Activated CD8-positive, alpha-beta memory T cell treated with anti-CD3 and anti-CD28 coated beads, Interleukin-2, amount 10 ng/mL, durations not matched to agents 7 days and 5 days (primary cell): Measurements from ENCODE around the gene C6orf47. TPM values are rescaled to one million over a fixed set of nuclear protein-coding genes. Genes with fewer than 3 reads are reported as not detected.

Experiments used
- ATAC-seq: fragments of 150-1000 bp; cut with Tn5 transposase; one replicate; pipeline ENCODE4 v1.10.0; 2021; ENCODE audit warnings: moderate library complexity
- CTCF ChIA-PET: fragments of 350-600 bp; sonication (Branson Sonifier 250); formaldehyde crosslinking; loops from one replicate; lab custom pipeline; 2021; ENCODE audit warnings: antibody characterized with exemption; lab: Charles Lee
- DNase-seq: peaks from one replicate; pipeline ENCODE4 v3.0.0-alpha.2; 2020
- H3K27ac Mint-ChIP-seq: one replicate; pipeline ENCODE4 v1.8.0; 2021; ENCODE audit warnings: mild to moderate bottlenecking, mixed read lengths
- H3K27me3 Mint-ChIP-seq: one replicate; pipeline ENCODE4 v1.8.0; 2021; ENCODE audit warnings: mixed read lengths
- H3K36me3 Mint-ChIP-seq: one replicate; pipeline ENCODE4 v1.8.0; 2021; ENCODE audit warnings: mild to moderate bottlenecking, mixed read lengths
- H3K4me1 Mint-ChIP-seq: one replicate; pipeline ENCODE4 v1.8.0; 2021; ENCODE audit warnings: mixed read lengths
- H3K4me3 Mint-ChIP-seq: one replicate; pipeline ENCODE4 v1.8.0; 2021; ENCODE audit warnings: mild to moderate bottlenecking, moderate library complexity, mixed read lengths
- H3K9me3 Mint-ChIP-seq: one replicate; pipeline ENCODE4 v1.8.0; 2022; ENCODE audit warnings: low read depth, mixed read lengths
- total RNA-seq, 2 experiments: library from RNA; stranded (reverse); gene quantifications; one replicate each; pipeline ENCODE4 v1.2.3, GENCODE V29; 2021

The C6orf47 gene
- total RNA-seq, 2 experiments from 2014 or later, result 24.7 to 27.2 TPM

- ATAC-seq (peak; percentile 78), DNase-seq (peak; percentile 80)
- H3K9me3 Mint-ChIP-seq, result no peaks in the 10 kb centered on the region
- CTCF ChIA-PET, result interaction anchor here (0.6 to 2.3 kb wide), 27 partner anchors 9 to 278 kb away, joined by 3 to 28 read pairs (median 4); partner anchors contain the start of genes ABHD16A, HSPA1B, MSH5 and NELFE
- peak within 1 kb of the TSS; percentile 71 for H3K4me3 Mint-ChIP-seq
- no peaks in the 10 kb centered on the region for H3K27me3 Mint-ChIP-seq
- peak within 1 kb of the TSS; percentile 78 for H3K27ac Mint-ChIP-seq
- no peaks in the 10 kb centered on the region for H3K36me3 Mint-ChIP-seq
- peaks cover 34% of the 10 kb centered on the region for H3K4me1 Mint-ChIP-seq
Observed at GRCh38 chr6:31680226-31681134, 19.9 kb upstream of the C6orf47 start, which contains the start of gene LY6G5C. TSS of gene LY6G5C (minus strand) at chr6:31681067. CDS start at chr6:31680373, 694 bp downstream.

- Mint-ChIP-seq H3K36me3 (peaks cover 4% of the 10 kb centered on the region), H3K27me3 (no peaks in the 10 kb centered on the region), H3K9me3 (no peaks in the 10 kb centered on the region), H3K27ac (no peak overlapping the region), H3K4me3 (no peak overlapping the region), H3K4me1 (peaks cover 34% of the 10 kb centered on the region)
- ATAC-seq, result no peak
- CTCF ChIA-PET, result interaction anchor here (0.8 to 1.3 kb wide), 4 partner anchors 60 to 186 kb away, joined by 3 to 6 read pairs (median 4); no protein-coding TSS in a partner anchor
- DNase-seq, result no peak
Observed at GRCh38 chr6:31677955-31678354, 17.4 kb upstream of the C6orf47 start.

- no peak overlapping the region for H3K27ac Mint-ChIP-seq
- ATAC-seq (no peak), DNase-seq (no peak)
- H3K9me3 Mint-ChIP-seq, result no peaks in the 10 kb centered on the region
- H3K4me3 Mint-ChIP-seq, result no peak overlapping the region
- CTCF ChIA-PET, result interaction anchor here (0.6 to 0.9 kb wide), 3 partner anchors 61 to 154 kb away, joined by 3 read pairs; no protein-coding TSS in a partner anchor
- H3K27me3 Mint-ChIP-seq, result no peaks in the 10 kb centered on the region
- peaks cover 11% of the 10 kb centered on the region for H3K36me3 Mint-ChIP-seq
- H3K4me1 Mint-ChIP-seq, result peaks cover 34% of the 10 kb centered on the region
Observed at GRCh38 chr6:31676904-31677303, 16.3 kb upstream of the C6orf47 start.

- ATAC-seq, result no peak
- Mint-ChIP-seq H3K4me3 (no peak overlapping the region), H3K36me3 (peaks cover 11% of the 10 kb centered on the region), H3K4me1 (peaks cover 32% of the 10 kb centered on the region), H3K27ac (peak overlapping the region; percentile 17), H3K27me3 (no peaks in the 10 kb centered on the region), H3K9me3 (no peaks in the 10 kb centered on the region)
- CTCF ChIA-PET, result no interaction called here
- no peak for DNase-seq
Observed at GRCh38 chr6:31676322-31676903, 15.8 kb upstream of the C6orf47 start.

- Mint-ChIP-seq H3K4me3 (no peak within 1 kb of the TSS), H3K9me3 (no peaks in the 10 kb centered on the region), H3K4me1 (peaks cover 27% of the 10 kb centered on the region), H3K27ac (peak within 1 kb of the TSS; percentile 12), H3K36me3 (peaks cover 61% of the 10 kb centered on the region), H3K27me3 (no peaks in the 10 kb centered on the region)
- DNase-seq (no peak), ATAC-seq (no peak)
- CTCF ChIA-PET, result interaction anchor here (1.3 to 1.6 kb wide), 2 partner anchors 18 to 122 kb away, joined by 3 read pairs; partner anchors contain the start of gene BAG6
Observed at GRCh38 chr6:31669676-31670075, 9.1 kb upstream of the C6orf47 start, which contains the start of gene LY6G5B. TSS of gene LY6G5B (plus strand) at chr6:31669976. CDS start at chr6:31670951, 975 bp downstream.

GRCh38 chr6:31666337-31666965 is 5.9 kb upstream of the C6orf47 start:
- peaks cover 53% of the 10 kb centered on the region for H3K4me1 Mint-ChIP-seq
- no peak for DNase-seq
- H3K27me3 Mint-ChIP-seq, result no peaks in the 10 kb centered on the region
- no peaks in the 10 kb centered on the region for H3K9me3 Mint-ChIP-seq
- peak overlapping the region; percentile 95 for H3K27ac Mint-ChIP-seq
- peaks cover 79% of the 10 kb centered on the region for H3K36me3 Mint-ChIP-seq
- H3K4me3 Mint-ChIP-seq, result peak overlapping the region; percentile 90
- no peak for ATAC-seq
- CTCF ChIA-PET, result interaction anchor here (0.9 to 2.0 kb wide), 3 partner anchors 10 to 15 kb away, joined by 3 to 6 read pairs (median 3); partner anchors contain the start of genes BAG6 and LY6G5C

- Mint-ChIP-seq H3K4me3 (peak within 1 kb of the TSS; percentile 90), H3K27ac (peak within 1 kb of the TSS; percentile 95), H3K9me3 (no peaks in the 10 kb centered on the region), H3K27me3 (no peaks in the 10 kb centered on the region), H3K4me1 (peaks cover 60% of the 10 kb centered on the region), H3K36me3 (peaks cover 76% of the 10 kb centered on the region)
- DNase-seq (peak; percentile 99), ATAC-seq (peak; percentile 87)
- CTCF ChIA-PET, result interaction anchor here (0.9 to 4.1 kb wide), 7 partner anchors 12 to 232 kb away, joined by 3 to 39 read pairs (median 6); partner anchors contain the start of genes APOM, BAG6, EHMT2 and LY6G5C
Observed at GRCh38 chr6:31665501-31666336, 5.1 kb upstream of the C6orf47 start, which contains the start of gene CSNK2B. TSS of gene CSNK2B (plus strand) at chr6:31666080. CDS start at chr6:31666832, 752 bp downstream.

GRCh38 chr6:31664790-31665500 is 4.4 kb upstream of the C6orf47 start, which contains the start of gene GPANK1:
TSS of gene GPANK1 (minus strand) at chr6:31664997. CDS start at chr6:31664478, 519 bp downstream.
- ATAC-seq (peak; percentile 27), DNase-seq (peak; percentile 96)
- H3K4me1 Mint-ChIP-seq, result peaks cover 64% of the 10 kb centered on the region
- peak within 1 kb of the TSS; percentile 90 for H3K4me3 Mint-ChIP-seq
- H3K9me3 Mint-ChIP-seq, result no peaks in the 10 kb centered on the region
- CTCF ChIA-PET, result interaction anchor here (0.6 to 4.1 kb wide), 11 partner anchors 12 to 233 kb away, joined by 3 to 39 read pairs (median 3); partner anchors contain the start of genes APOM, BAG6, DDX39B and EHMT2
- peaks cover 70% of the 10 kb centered on the region for H3K36me3 Mint-ChIP-seq
- no peaks in the 10 kb centered on the region for H3K27me3 Mint-ChIP-seq
- peak within 1 kb of the TSS; percentile 95 for H3K27ac Mint-ChIP-seq

GRCh38 chr6:31663961-31664789 is 3.6 kb upstream of the C6orf47 start:
- H3K27me3 Mint-ChIP-seq, result no peaks in the 10 kb centered on the region
- peaks cover 71% of the 10 kb centered on the region for H3K4me1 Mint-ChIP-seq
- CTCF ChIA-PET, result interaction anchor here (0.6 to 4.1 kb wide), 11 partner anchors 11 to 234 kb away, joined by 3 to 39 read pairs (median 3); partner anchors contain the start of genes APOM, BAG6, DDX39B and EHMT2
- DNase-seq, result peak; percentile 50
- H3K27ac Mint-ChIP-seq, result peak overlapping the region; percentile 95
- ATAC-seq, result no peak
- peaks cover 67% of the 10 kb centered on the region for H3K36me3 Mint-ChIP-seq
- no peaks in the 10 kb centered on the region for H3K9me3 Mint-ChIP-seq
- peak overlapping the region; percentile 90 for H3K4me3 Mint-ChIP-seq

- H3K4me1 Mint-ChIP-seq, result peaks cover 75% of the 10 kb centered on the region
- H3K36me3 Mint-ChIP-seq, result peaks cover 61% of the 10 kb centered on the region
- H3K9me3 Mint-ChIP-seq, result no peaks in the 10 kb centered on the region
- H3K4me3 Mint-ChIP-seq, result peak overlapping the region; percentile 90
- ATAC-seq, result no peak
- no peaks in the 10 kb centered on the region for H3K27me3 Mint-ChIP-seq
- DNase-seq, result no peak
- CTCF ChIA-PET, result interaction anchor here (0.6 to 4.1 kb wide), 5 partner anchors 10 to 167 kb away, joined by 4 to 39 read pairs (median 11); partner anchors contain the start of genes APOM, BAG6, LSM2 and MSH5
- peak overlapping the region; percentile 95 for H3K27ac Mint-ChIP-seq
Observed at GRCh38 chr6:31663126-31663960, 2.8 kb upstream of the C6orf47 start.
